GM18499 (cell line): ENCODE measurements around the gene NKPD1.

ENCODE experiments used
- ATAC-seq: cut with Tn5 transposase; IDR thresholded peaks from one replicate; pipeline ENCODE4 v1.9.1; 2021; ENCODE audit warnings: moderate number of reproducible peaks; ENCODE audit not compliant: insufficient read depth, unreplicated experiment

Gene NKPD1

GRCh38 chr19:45141203-45141900 lies 19.4 kb downstream of the NKPD1 start:
- ATAC-seq = no peak

GRCh38 chr19:45140533-45140932 lies 20.2 kb downstream of the NKPD1 start:
- ATAC-seq = no peak

GRCh38 chr19:45140144-45140503 lies 20.7 kb downstream of the NKPD1 start:
- no peak for ATAC-seq

GRCh38 chr19:45139286-45140143 lies 21.3 kb downstream of the NKPD1 start:
- ATAC-seq = no peak

- ATAC-seq = no peak
These were observed 22.5 kb downstream of the NKPD1 start for GRCh38 chr19:45138303-45138751.

- ATAC-seq = no peak
These were observed 23.5 kb downstream of the NKPD1 start for GRCh38 chr19:45137179-45137761.

GRCh38 chr19:45136507-45137178 lies 24.1 kb downstream of the NKPD1 start:
- ATAC-seq = no peak

GRCh38 chr19:45135176-45135885 lies 25.5 kb downstream of the NKPD1 start:
- no peak for ATAC-seq

- ATAC-seq = no peak
These were observed 27.1 kb downstream of the NKPD1 start for GRCh38 chr19:45133661-45134060.

GRCh38 chr19:45130888-45131615 lies 29.7 kb downstream of the NKPD1 start:
- no peak for ATAC-seq

GRCh38 chr19:45130236-45130635 lies 30.5 kb downstream of the NKPD1 start:
- ATAC-seq = no peak

- no peak for ATAC-seq
These were observed 32.0 kb downstream of the NKPD1 start for GRCh38 chr19:45128806-45129205.

- ATAC-seq = no peak
These were observed 32.6 kb downstream of the NKPD1 start for GRCh38 chr19:45128146-45128545.

GRCh38 chr19:45126654-45127053 lies 34.1 kb downstream of the NKPD1 start:
- ATAC-seq = no peak

GRCh38 chr19:45125975-45126493 lies 34.7 kb downstream of the NKPD1 start:
- no peak for ATAC-seq

- no peak for ATAC-seq
These were observed 35.4 kb downstream of the NKPD1 start for GRCh38 chr19:45125360-45125759.

GRCh38 chr19:45124021-45124420 lies 36.8 kb downstream of the NKPD1 start:
- no peak for ATAC-seq

GRCh38 chr19:45123440-45123850 lies 37.3 kb downstream of the NKPD1 start:
- no peak for ATAC-seq

- ATAC-seq = no peak
These were observed 38.0 kb downstream of the NKPD1 start for GRCh38 chr19:45122832-45123231.
